ENCODE measurements around the gene MLANA.
"Not testable (repeated sequence)": the region's sequence is repeated elsewhere in the genome, so short reads cannot be mapped to it uniquely, and the experiment has no call there.

MLANA gene

DNA sequence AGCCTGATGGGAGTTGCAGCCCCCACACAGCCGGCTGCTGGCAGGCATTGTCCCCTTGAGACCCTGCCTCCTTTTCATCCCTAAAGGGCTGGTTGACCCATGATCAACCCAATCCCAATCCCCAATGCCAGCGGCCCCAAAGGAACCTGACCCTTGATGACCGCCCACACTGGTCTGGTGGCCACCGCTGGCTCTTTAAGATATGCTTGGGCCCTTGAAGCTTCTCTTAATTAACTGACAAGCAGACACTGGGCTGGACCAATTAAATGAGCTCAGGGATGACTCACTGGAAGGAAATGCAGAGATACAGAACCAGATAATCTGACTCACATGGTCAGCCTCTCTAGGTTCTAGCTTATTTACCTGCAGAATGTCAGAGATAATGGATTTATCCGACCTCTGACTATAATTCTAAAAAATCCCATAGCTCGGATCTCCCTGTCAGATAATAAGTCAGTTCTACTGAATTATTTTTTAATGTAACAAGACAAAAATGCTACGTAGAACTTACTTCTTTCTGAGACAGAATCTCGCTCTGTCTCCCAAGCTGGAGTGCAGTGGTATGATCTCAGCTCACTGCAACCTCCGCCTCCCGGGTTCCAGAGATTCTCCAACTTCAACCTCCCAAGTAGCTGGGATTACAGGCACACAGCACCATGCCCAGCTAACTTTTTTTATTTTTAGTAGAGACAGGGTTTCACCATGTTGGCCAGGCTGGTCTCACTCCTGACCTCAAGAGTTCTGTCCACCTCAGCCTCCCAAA lies 11.1 kb upstream of the MLANA start:
- Mint-ChIP-seq H3K9me3 (no peaks in the 10 kb centered on the region), H3K27me3 (no peaks in the 10 kb centered on the region), H3K36me3 (ENCODE audit: low read depth) (no peaks in the 10 kb centered on the region), H3K4me1 (ENCODE audit: low read depth) (peaks cover 4% of the 10 kb centered on the region), H3K27ac (no peak overlapping the region), H3K4me3 (no peak overlapping the region)

DNA sequence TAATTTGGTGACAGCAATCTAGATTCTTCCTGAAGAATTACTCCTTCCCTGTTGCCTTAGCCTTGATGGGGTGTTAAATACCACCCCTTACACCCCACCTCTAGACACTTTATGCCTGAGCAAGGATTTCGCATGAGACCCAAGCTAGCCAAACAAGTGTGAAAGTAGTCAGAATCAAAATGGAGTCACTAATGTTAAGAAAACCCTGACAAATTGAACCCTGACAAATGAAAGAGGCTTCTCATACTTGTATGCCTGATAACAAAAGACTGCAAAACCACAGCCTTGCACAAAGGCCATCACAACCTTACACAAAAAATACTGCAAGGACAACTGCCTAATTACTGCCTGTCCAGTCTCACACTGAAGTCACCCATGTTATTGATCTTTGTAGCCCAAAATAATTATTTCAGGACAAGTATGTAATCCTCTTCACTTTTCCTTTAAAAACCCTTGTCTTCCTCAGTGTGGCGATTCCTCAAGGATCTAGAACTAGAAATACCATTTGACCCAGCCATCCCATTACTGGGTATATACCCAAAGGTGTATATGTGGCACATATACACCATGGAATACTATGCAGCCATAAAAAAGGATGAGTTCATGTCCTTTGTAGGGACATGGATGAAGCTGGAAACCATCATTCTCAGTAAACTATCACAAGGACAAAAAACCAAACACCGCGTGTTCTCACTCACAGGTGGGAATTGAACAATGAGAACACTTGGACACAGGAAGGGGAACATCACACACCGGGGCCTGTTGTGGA lies 8.3 kb upstream of the MLANA start:
- not testable (repeated sequence) for H3K36me3 Mint-ChIP-seq (ENCODE audit: low read depth); H3K27ac Mint-ChIP-seq; H3K4me1 Mint-ChIP-seq (ENCODE audit: low read depth); H3K9me3 Mint-ChIP-seq; H3K27me3 Mint-ChIP-seq; H3K4me3 Mint-ChIP-seq

DNA sequence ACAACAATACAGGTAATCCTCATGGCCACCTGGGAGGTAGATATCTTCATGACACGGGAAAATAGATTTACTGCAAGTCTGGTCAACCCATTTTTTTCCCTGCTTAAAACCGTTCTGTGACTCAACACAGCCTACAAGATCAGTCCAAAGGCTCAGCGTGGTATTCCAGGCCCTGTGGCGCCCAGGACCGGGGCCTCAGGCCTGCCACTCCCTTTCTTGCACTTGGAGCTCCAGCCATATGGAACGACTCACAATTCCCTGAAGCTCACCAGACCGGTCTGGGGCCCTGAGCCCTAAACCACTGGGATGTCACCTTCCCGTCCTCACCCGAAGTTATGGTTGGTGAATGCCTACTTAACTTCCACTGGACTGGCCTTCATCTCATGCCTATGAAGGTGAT lies 6.5 kb upstream of the MLANA start:
- Mint-ChIP-seq H3K36me3 (ENCODE audit: low read depth) (no peaks in the 10 kb centered on the region), H3K27ac (no peak overlapping the region), H3K27me3 (no peaks in the 10 kb centered on the region), H3K9me3 (no peaks in the 10 kb centered on the region), H3K4me1 (ENCODE audit: low read depth) (peaks cover 5% of the 10 kb centered on the region), H3K4me3 (no peak overlapping the region)

DNA sequence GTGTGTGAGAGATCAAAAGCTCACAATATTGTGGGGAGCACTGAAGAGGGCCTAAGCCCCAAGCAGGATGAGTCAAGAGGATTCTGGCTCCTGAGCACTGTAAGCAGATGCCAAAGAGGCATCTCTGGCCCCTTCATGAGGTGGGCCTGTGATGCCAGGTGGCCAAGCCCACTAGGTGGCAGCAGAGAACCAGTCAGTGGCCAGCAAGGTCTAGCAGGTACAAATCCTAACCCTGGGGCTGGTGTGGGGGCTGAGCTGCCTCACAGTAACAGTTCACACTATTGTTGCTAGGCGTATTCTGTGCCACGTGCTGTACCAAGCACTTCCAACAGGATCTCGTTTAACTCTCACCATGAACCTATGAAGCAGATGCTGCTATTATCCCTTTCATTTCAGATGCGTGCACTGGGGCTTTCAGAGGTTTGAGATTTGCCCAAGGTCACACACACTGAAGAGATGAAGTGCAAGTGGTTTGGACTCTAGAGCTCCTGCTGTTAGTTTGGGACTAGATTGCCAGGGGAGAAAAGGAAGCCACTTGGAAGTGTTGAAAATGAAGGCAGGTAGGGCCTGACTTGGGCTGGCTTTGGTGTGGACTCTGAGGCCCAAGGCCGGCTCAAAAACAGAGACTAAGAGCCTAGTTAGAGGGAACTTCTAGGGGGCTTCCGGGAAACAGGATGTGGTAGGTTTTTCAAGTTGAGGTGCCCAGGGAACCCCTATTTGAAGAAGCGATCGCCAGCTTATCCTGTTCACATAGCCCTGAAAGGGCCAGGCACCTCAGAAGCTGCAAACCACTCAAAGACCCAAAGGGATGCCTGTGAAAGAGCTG lies 4.4 kb upstream of the MLANA start:
- H3K36me3 Mint-ChIP-seq (ENCODE audit: low read depth): no peaks in the 10 kb centered on the region
- H3K9me3 Mint-ChIP-seq: no peaks in the 10 kb centered on the region
- H3K4me3 Mint-ChIP-seq: no peak overlapping the region
- H3K27ac Mint-ChIP-seq: no peak overlapping the region
- peaks cover 5% of the 10 kb centered on the region for H3K4me1 Mint-ChIP-seq (ENCODE audit: low read depth)
- no peaks in the 10 kb centered on the region for H3K27me3 Mint-ChIP-seq

DNA sequence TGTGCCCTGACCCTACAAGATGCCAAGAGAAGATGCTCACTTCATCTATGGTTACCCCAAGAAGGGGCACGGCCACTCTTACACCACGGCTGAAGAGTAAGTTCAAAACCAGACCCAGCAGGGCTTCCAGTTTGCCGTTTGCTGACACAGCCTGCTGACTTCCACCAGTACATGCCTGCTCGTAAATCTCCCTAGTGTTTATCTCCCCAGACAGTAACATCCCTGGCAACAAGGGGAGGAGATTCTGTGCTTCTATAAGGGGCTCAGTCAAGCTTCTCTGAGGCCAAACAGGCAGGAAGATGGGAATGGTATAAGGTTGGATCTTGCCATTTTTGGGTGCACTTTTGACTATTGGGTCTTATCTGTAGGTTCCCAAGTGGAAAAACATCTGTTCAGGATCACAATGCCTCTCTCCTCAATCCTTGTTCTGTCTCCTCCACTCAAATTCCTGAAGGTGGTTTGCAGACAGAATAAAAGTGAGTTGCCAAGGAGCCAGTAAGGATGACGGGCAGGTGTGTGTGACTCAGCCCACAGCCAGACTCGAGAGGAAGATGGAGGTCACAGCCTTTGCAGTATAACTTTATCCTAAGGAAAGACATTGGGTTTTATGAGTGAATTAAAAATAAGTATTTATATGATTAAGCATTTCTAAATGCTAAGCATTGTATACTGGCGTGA lies 1.9 kb downstream of the MLANA start:
- peaks cover 6% of the 10 kb centered on the region for H3K36me3 Mint-ChIP-seq (ENCODE audit: low read depth)
- H3K27me3 Mint-ChIP-seq: no peaks in the 10 kb centered on the region
- no peak overlapping the region for H3K4me3 Mint-ChIP-seq
- H3K9me3 Mint-ChIP-seq: no peaks in the 10 kb centered on the region
- peaks cover 4% of the 10 kb centered on the region for H3K4me1 Mint-ChIP-seq (ENCODE audit: low read depth)
- no peak overlapping the region for H3K27ac Mint-ChIP-seq

DNA sequence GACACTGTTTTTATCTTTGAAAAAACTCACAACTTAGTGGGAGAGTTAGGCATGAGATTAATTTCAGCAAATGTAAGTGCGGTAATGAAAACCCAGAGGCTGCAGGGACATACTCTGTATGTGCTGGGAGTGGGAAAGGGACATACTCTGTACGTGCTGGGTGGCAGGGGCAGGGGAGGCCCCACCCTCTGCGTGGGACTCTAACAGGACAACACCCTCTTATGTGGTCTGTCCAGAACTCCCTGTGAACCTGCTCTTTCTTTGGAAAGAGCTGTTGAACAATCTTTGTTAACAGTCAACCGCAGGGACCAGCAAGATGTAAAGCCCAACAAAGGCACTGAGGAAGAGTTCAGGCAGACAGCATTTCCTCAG lies 2.4 kb downstream of the MLANA start:
- peaks cover 7% of the 10 kb centered on the region for H3K36me3 Mint-ChIP-seq (ENCODE audit: low read depth)
- H3K4me1 Mint-ChIP-seq (ENCODE audit: low read depth): peaks cover 4% of the 10 kb centered on the region
- no peak overlapping the region for H3K27ac Mint-ChIP-seq
- H3K9me3 Mint-ChIP-seq: no peaks in the 10 kb centered on the region
- H3K4me3 Mint-ChIP-seq: no peak overlapping the region
- H3K27me3 Mint-ChIP-seq: no peaks in the 10 kb centered on the region

DNA sequence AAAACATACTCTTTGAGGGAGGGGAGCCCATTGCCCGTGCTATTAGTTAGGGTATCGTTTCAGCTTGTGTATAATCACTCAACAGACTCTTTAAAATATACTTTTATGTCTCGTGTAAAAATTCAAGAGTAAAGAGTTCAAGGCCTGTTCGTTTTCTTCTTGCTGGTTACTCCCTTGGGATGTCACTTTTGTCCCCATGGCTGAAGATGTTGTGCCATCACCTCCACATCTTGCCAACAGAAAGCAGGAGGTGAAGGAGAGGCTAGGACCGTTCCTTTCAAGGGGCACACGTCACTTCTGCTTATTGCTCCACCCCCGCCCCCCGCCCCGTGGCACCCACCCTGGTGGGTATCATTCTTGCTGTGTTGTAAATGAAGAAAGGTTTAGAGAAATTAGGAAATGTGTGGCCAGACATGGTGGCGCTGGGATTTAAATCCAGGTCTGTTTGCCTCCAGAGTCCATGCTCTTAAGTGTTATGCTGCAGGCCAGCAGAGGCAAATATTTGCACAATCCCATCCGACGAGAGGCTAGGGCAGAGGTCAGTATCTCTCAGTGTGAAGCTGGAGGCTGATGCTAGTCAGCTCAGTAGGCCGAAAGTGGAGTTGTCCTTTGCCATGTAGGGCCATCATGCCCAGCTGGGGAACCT lies 3.0 kb downstream of the MLANA start:
- Mint-ChIP-seq H3K27ac (no peak overlapping the region), H3K27me3 (no peaks in the 10 kb centered on the region), H3K4me1 (ENCODE audit: low read depth) (peaks cover 4% of the 10 kb centered on the region)

DNA sequence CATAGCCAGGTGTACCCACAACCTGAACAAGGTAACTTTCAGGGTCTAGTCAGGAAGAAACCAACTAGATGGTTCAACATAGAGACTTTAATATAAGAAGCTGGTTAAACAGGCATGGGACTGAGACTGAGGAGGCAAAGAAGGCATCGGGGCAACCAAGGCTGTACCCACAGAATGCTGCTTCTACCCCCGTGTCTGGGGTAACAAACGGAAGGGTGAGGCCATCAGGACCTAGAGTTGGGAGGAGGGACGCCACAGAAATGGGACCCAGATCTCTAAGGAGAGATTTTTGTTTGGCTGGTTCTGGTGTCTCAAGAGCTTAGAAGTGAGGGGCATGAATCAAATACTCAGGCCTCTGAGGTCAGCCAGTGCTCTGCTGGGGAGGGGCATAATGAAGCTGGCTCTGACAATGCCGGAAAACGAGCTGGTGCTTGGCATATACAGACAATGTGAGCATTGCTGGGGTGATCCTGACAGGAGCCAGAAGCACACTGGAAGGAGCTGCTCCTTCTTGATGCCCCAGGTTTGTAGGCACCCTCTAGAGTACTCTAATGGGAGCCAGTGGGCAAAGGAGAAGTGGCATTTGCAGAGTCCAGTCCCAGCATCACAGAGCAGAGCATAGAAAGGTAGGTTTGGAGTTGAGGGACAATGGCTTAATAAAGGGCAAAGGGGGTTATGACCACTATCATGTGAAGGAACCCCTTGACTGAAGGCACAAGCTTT lies 3.7 kb downstream of the MLANA start:
- peaks cover 10% of the 10 kb centered on the region for H3K4me1 Mint-ChIP-seq (ENCODE audit: low read depth)
- H3K27me3 Mint-ChIP-seq: no peaks in the 10 kb centered on the region
- H3K9me3 Mint-ChIP-seq: no peaks in the 10 kb centered on the region
- H3K27ac Mint-ChIP-seq: no peak overlapping the region
- no peak overlapping the region for H3K4me3 Mint-ChIP-seq
- H3K36me3 Mint-ChIP-seq (ENCODE audit: low read depth): peaks cover 10% of the 10 kb centered on the region

More for the DNA sequence above, 3.0 kb downstream of the MLANA start:
- Mint-ChIP-seq H3K9me3 (no peaks in the 10 kb centered on the region), H3K36me3 (ENCODE audit: low read depth) (peaks cover 10% of the 10 kb centered on the region), H3K4me3 (no peak overlapping the region)

DNA sequence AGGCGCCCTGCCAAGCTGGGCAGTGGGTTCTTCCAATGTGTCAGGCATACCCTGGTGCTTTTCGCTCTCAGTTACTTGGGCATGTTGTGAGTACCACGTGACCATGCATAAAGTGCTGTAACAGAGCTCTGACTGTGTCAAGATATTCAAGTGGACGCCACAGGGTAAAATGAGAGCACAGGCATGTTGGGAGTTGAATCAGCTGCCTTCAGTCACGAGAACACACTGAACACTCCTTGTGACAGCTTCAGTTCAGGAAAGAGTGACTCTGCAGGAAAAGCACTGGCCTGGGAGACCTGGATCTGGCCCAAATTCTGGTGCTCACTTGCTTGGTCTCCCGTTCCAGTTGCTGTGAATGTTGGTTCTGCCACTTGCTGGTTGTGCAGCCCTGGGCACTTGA lies 5.1 kb downstream of the MLANA start:
- Mint-ChIP-seq H3K4me3 (no peak overlapping the region), H3K9me3 (no peaks in the 10 kb centered on the region), H3K27ac (no peak overlapping the region), H3K4me1 (ENCODE audit: low read depth) (peaks cover 12% of the 10 kb centered on the region), H3K27me3 (no peaks in the 10 kb centered on the region), H3K36me3 (ENCODE audit: low read depth) (peaks cover 10% of the 10 kb centered on the region)

DNA sequence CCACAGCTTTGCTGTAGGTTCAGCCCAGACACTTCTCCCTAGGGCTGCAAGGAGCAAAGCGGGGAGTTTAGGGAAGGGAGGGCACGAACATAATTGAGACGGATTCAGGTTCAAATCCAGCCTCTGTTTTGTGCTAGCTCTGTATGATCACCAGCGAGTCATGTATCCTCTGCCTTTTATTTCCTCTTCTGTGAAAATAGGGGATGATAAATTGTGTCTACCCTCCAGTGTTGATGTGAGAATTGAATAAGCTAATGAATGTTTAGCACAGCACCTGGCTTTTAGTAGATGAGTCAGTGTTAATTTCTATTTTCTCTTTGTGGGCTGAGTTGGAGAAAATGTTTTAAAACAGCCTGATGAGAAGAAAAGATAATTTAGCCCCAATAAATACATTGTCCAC lies 6.2 kb downstream of the MLANA start:
- Mint-ChIP-seq H3K4me3 (no peak overlapping the region), H3K27me3 (no peaks in the 10 kb centered on the region), H3K9me3 (no peaks in the 10 kb centered on the region), H3K27ac (no peak overlapping the region), H3K4me1 (ENCODE audit: low read depth) (peaks cover 12% of the 10 kb centered on the region), H3K36me3 (ENCODE audit: low read depth) (peaks cover 10% of the 10 kb centered on the region)

DNA sequence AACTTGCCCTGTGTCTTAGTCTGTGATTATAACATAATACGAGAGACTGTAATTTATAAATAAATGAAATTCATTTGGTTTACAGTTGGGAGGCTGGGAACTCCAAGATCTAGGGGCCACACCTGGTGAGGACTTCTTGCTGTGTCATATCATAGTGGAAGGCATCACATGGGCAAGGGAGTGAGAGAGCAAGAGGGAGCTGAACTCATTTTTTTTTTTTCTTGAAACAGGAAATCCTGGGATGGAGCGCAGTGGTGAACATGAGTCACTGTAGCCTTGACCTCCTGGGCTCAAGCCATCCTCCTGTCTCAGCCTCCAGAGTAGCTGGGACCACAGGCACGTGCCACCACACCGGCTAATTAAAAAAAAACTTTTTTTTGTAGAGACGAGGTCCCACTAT lies 7.2 kb downstream of the MLANA start:
- Mint-ChIP-seq H3K36me3 (ENCODE audit: low read depth) (peaks cover 10% of the 10 kb centered on the region), H3K27ac (no peak overlapping the region), H3K9me3 (no peaks in the 10 kb centered on the region), H3K4me1 (ENCODE audit: low read depth) (peaks cover 12% of the 10 kb centered on the region), H3K27me3 (no peaks in the 10 kb centered on the region), H3K4me3 (no peak overlapping the region)

DNA sequence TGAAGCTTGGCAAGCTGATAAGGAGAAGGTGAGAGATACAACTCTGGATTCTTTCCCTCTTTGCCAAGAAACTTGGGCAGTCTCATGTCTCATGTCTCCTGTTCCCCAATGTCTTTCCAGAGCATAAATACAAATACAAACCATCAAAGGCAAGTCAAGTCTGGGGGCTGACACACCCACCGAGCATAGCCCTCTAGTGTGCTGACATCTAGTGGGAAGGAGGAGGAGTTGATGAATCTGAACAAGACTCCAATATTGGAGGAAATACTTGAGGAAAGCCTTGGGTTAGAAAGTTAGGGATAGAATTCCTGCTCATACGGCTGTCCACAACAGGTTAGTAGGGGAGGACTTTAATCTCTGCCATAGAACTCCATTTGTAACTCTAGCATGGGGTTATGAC lies 8.6 kb downstream of the MLANA start:
- no peak overlapping the region for H3K27ac Mint-ChIP-seq
- no peaks in the 10 kb centered on the region for H3K9me3 Mint-ChIP-seq
- peaks cover 13% of the 10 kb centered on the region for H3K36me3 Mint-ChIP-seq (ENCODE audit: low read depth)
- H3K27me3 Mint-ChIP-seq: no peaks in the 10 kb centered on the region
- H3K4me1 Mint-ChIP-seq (ENCODE audit: low read depth): peaks cover 12% of the 10 kb centered on the region
- no peak overlapping the region for H3K4me3 Mint-ChIP-seq

DNA sequence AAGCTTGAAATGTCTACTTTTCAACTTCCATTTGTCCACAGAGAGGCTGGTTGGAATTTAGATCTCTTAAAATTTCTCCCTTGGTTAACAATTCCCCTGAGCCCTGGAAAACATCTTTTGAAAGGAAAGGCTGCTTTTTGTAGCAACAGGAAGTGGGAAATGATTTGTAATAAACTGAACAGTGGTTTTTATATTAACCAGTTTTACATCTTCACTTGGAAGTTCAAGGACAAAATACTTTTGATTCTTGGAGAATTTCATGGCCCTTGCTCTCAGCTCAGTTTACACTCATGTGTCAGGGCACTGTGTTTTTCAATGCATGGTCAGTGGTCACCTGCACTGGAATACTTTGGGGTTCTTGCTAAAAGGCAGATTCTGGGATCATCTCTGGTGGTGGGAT lies 9.9 kb downstream of the MLANA start:
- Mint-ChIP-seq H3K9me3 (no peaks in the 10 kb centered on the region), H3K4me1 (ENCODE audit: low read depth) (peaks cover 12% of the 10 kb centered on the region), H3K36me3 (ENCODE audit: low read depth) (peaks cover 17% of the 10 kb centered on the region), H3K4me3 (no peak overlapping the region), H3K27me3 (no peaks in the 10 kb centered on the region), H3K27ac (no peak overlapping the region)

DNA sequence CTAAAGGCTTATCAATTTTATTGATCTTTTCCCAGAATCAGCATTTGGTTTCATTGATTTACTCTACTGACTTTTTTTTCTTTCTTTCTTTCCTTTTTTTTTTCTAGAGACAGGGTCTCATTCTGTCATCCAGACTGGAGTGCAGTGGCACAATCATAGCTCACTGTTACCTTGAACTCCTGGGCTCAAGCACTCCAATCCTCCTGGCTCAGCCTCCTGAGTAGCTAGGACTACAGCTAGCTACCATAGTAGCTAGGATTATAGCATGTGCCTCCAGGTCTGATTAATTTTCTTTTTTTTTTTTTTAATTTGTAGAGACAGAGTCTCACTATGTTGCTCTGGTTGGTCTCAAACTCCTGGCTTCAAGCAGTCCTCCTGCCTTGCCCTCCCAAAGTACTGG lies 11.7 kb downstream of the MLANA start:
- H3K27ac Mint-ChIP-seq: no peak overlapping the region
- no peak overlapping the region for H3K4me3 Mint-ChIP-seq
- peaks cover 8% of the 10 kb centered on the region for H3K4me1 Mint-ChIP-seq (ENCODE audit: low read depth)
- H3K9me3 Mint-ChIP-seq: no peaks in the 10 kb centered on the region
- H3K36me3 Mint-ChIP-seq (ENCODE audit: low read depth): peaks cover 15% of the 10 kb centered on the region
- H3K27me3 Mint-ChIP-seq: no peaks in the 10 kb centered on the region
